Measurements from ENCODE around the gene HBG1.
"Not testable (repeated sequence)": the region's sequence is repeated elsewhere in the genome, so short reads cannot be mapped to it uniquely, and the experiment has no call there.

The HBG1 gene

DNA sequence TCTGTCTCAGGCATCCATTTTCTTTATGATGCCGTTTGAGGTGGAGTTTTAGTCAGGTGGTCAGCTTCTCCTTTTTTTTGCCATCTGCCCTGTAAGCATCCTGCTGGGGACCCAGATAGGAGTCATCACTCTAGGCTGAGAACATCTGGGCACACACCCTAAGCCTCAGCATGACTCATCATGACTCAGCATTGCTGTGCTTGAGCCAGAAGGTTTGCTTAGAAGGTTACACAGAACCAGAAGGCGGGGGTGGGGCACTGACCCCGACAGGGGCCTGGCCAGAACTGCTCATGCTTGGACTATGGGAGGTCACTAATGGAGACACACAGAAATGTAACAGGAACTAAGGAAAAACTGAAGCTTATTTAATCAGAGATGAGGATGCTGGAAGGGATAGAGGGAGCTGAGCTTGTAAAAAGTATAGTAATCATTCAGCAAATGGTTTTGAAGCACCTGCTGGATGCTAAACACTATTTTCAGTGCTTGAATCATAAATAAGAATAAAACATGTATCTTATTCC, 31.0 kb upstream of the HBG1 start:
- no peak for DNase-seq

- no peak for DNase-seq
These were observed 29.9 kb upstream of the HBG1 start for GRCh38 chr11:5279471-5280090.

- no peak for DNase-seq
These were observed 28.2 kb upstream of the HBG1 start for GRCh38 chr11:5277807-5278382.

GRCh38 chr11:5276697-5277096, 27.0 kb upstream of the HBG1 start:
- DNase-seq, result no peak

GRCh38 chr11:5275369-5276110, 25.9 kb upstream of the HBG1 start:
- no peak for DNase-seq

GRCh38 chr11:5274395-5274794, 24.7 kb upstream of the HBG1 start:
- DNase-seq, result no peak

- no peak for DNase-seq
These were observed 22.8 kb upstream of the HBG1 start for GRCh38 chr11:5272395-5273017.

GRCh38 chr11:5269715-5270147, 20.1 kb upstream of the HBG1 start, which contains the start of gene HBE1:
TSS of gene HBE1 (minus strand) at chr11:5269945. CDS start at chr11:5269890, 55 bp downstream.
- DNase-seq, result no peak

DNA sequence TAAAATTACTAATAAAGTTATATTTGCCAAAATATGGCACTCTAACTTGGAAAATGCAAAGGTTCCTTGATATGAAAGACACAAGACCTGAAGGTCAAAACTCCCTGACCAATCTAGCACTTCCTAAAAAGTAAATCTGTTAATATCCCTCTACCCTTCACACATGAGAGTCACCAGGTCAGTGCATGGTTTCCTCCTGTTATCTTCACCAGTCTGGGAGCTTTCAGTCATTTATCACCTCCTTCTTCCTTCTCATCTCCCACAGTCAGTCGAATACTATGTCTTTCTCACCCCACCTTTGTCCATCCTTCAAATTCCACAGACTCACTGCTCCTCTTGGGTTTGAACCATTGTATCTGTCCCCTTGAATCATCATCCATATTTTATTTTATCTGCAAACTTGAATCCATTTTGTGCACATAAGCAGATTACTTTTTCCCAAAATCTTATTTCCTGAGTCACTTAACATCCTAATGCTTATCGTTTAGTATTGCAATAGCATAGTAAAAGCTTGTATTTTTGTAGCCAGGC, 17.4 kb upstream of the HBG1 start:
- DNase-seq, result no peak

DNA sequence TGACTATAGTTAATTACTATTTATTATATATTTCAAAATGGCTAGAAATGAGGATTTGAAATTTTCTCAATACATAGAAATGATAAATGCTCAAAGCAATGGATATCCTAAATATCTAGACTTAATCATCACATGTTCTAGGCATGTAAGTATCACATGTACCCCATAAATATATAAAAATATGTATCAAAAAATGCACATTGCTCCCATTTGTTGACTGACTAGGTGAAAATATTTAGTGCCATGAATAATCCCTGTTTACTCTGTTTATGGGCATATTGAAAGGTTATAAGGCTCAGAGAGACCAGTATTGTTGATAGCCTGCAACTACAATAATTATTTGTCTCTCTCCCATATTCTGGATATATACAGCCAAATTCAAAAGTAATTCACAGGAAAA, 17.0 kb upstream of the HBG1 start:
- DNase-seq, result no peak

DNA sequence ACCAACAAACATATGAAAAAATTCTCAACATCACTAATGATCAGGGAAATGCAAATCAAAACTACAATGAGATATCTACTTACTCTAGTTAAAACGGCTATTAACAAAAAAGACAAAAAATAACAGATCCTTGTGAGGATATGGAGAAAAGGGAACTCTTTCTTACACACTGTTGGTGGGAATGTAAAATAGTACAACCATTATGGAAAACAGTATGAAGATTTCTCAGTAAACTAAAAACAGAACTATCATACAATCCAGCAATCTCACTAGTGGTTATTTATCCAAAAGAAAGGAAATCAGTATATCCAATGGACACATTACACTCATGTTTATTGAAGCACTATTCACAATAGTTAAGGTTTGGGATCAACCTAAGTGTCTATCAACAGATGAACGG, 16.2 kb upstream of the HBG1 start:
- no peak for DNase-seq

- no peak for DNase-seq
These were observed 9.0 kb upstream of the HBG1 start for GRCh38 chr11:5258543-5259262.

- DNase-seq, result no peak
These were observed 7.6 kb upstream of the HBG1 start for GRCh38 chr11:5257296-5257695.

DNA sequence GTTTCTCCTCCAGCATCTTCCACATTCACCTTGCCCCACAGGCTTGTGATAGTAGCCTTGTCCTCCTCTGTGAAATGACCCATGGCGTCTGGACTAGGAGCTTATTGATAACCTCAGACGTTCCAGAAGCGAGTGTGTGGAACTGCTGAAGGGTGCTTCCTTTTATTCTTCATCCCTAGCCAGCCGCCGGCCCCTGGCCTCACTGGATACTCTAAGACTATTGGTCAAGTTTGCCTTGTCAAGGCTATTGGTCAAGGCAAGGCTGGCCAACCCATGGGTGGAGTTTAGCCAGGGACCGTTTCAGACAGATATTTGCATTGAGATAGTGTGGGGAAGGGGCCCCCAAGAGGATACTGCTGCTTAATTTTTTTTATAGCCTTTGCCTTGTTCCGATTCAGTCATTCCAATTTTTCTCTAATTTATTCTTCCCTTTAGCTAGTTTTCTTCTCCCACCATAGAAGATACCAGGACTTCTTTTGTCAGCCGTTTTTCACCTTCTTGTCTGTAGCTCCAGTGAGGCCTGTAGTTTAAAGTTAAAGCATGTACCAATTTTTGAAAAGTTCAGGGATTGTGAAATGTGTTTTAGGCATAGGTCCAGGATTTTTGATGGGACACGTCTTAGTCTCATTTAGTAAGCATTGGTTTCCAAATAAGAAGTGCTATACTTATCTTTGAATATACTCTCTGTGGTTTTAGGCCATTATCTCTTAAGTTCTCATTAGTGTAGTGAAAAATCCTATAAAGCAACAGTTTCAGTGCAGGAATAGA, 5.2 kb upstream of the HBG1 start, which contains the start of gene HBG2:
Gene HBG2 (minus strand): TSS at position 136 of the 768 bp plus-strand sequence. CDS start 53 bp downstream, at position 83.
- DNase-seq, result not testable (repeated sequence)

DNA sequence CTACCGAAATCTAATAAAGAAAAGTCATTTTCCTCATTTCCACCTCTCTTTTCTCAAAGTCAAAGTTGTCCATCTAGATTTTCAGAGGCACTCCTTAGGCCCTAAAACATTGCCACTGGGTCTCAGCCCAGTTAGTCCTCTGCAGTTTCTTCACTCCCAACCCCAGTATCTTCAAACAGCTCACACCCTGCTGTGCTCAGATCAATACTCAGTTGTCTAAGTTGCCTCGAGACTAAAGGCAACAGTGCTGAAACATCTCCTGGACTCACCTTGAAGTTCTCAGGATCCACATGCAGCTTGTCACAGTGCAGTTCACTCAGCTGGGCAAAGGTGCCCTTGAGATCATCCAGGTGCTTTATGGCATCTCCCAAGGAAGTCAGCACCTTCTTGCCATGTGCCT, 4.4 kb upstream of the HBG1 start:
- not testable (repeated sequence) for DNase-seq

GRCh38 chr11:5253440-5253839, 3.8 kb upstream of the HBG1 start:
- not testable (repeated sequence) for DNase-seq

DNA sequence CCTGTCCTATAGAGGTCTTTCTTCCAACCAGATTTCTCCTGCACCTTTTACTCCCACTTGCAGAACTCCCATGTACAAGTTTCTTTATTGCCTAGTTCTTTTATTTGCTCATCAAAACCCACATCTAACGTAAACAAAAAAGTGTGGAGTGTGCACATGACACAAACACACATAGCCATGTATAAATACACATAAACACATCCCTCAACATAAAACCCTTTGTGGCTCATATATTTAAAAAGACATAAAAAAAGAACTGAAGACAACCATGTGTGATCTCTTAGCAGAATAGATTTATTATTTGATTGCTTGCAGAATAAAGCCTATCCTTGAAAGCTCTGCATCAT, 3.2 kb upstream of the HBG1 start:
- DNase-seq, result no peak

DNA sequence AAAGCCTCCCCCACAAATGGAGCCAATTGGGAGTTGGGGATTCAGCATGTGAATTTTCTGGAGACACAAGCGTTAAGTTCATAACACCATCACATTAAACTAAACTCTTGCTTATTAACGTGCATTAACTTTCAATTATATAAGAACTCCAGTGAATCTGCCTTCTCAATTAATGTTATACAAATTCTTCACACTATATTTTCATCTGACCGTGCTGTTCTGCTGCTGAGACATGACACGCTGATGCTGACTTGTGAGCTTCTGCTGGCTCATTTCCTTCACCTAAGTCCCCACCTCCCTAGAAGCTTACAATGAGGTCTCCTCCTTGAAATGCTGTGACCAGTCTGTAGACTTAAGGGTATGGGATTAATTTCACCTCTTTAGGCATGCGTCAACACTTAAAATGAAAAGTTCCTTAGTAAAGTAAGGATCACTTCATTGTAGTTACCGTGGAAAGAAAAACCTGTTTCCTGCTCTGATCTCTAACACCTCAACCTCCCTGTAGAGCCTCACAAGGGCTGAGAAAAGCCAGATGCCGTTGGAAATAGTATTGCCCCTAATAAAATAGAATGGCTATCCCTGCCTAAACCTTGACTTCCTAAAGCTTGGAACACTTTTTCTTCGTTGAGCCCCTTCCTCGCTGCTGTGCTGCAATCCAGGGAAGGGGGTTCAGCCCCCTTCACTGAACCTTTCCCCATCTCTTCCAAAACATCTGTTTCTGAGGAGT, 2.7 kb upstream of the HBG1 start:
- DNase-seq, result no peak

- DNase-seq, result no peak
These were observed 2.1 kb upstream of the HBG1 start for GRCh38 chr11:5251746-5252145.

- DNase-seq, result no peak
These were observed 1.0 kb upstream of the HBG1 start for GRCh38 chr11:5250543-5251204.
